OCI-LY7 (cell line): ENCODE data around the gene BAK1.

Experiments used
- CTCF ChIP-seq: fragments of 200-600 bp; sonication (generic); conservative IDR thresholded peaks from 2 replicates; pipeline ENCODE4 v1.5.1; 2014; ENCODE audit warnings: mild to moderate bottlenecking, antibody characterized with exemption, low read length, moderate library complexity, mixed read lengths
- EZH2phosphoT487 ChIP-seq: fragments of 200-600 bp; sonication (generic); IDR thresholded peaks from 2 replicates; pipeline ENCODE4 v1.6.1; 2018; ENCODE audit warnings: low read depth, borderline replicate concordance, mild to moderate bottlenecking, mixed run types, antibody characterized with exemption, low read length, moderate library complexity, mixed read lengths

GRCh38 chr6:33621711-33622388 lies 41.8 kb upstream of the BAK1 start:
- TF ChIP-seq CTCF = no peak
- TF ChIP-seq EZH2phosphoT487 = no peak
